ENCODE data around the gene PDE9A. TPM values are rescaled to one million over a fixed set of nuclear protein-coding genes. Genes with fewer than 3 reads are reported as not detected.

PDE9A gene
- total RNA-seq, 2 donors from 2014 or later, result 11.8 to 19.3 TPM

DNA sequence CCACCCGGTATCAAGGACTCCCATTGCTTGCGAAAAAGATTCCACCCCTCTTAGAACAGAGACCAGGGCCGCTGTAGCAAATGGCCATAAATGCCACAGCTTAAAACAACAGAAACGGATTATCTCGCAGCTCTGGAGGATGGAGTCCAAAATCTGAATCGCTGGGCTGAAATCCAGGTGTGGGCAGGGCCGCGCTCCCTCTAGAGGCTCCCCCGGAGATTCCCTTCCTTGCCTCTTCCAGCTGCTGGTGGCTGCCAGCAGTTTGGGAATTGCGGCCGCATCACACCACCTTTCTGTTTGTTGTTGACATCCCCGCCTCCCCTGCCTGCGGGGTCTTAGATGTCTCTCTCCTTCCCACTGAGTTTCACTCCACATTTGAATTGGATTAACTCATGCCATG lies 15.6 kb downstream of the PDE9A start:
- no peak for DNase-seq
- no peak for ATAC-seq (replicated peaks in 1 of 2)
- no peaks in the 10 kb centered on the region for H3K27me3 Mint-ChIP-seq (ENCODE audit: low read depth)
- no peak overlapping the region for H3K4me3 Mint-ChIP-seq
- no peaks in the 10 kb centered on the region for H3K36me3 Mint-ChIP-seq (ENCODE audit: insufficient read depth in 2 of 2)
- no peaks in the 10 kb centered on the region for H3K9me3 Mint-ChIP-seq
- no peak overlapping the region for H3K27ac Mint-ChIP-seq
- peaks cover 8% of the 10 kb centered on the region for H3K4me1 Mint-ChIP-seq (ENCODE audit: low read depth)

DNA sequence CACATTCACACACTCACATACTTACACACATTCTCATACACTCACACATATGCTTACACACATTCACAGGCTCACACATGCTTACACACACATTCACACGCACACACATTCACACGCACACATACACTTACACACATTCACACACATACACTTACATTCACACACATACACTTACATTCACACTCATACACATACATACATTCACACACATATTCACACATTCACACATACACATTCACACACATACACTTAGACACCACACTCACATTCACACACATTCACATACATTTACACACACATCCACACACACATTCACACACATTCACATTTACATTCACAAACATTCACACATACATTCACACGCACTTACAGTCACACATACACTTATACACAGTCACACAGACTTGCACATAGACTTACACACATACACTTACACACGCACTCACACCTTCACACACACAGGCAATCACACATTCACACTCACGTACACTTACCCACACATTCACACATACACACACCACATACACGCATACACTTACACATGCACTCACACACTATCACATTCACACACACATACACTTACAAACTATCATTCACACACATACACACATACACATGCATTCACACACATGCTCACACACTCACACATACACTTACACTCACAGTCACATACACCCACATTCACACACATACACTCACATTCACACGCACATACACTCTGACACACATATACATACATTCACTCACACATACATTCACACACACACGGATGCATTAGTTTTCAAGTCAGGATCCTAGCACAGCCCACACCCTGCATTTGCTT lies 16.8 kb downstream of the PDE9A start:
- H3K36me3 Mint-ChIP-seq (ENCODE audit: insufficient read depth in 2 of 2), result no peaks in the 10 kb centered on the region
- no peaks in the 10 kb centered on the region for H3K9me3 Mint-ChIP-seq
- no peaks in the 10 kb centered on the region for H3K27me3 Mint-ChIP-seq (ENCODE audit: low read depth)
- peaks cover 8% of the 10 kb centered on the region for H3K4me1 Mint-ChIP-seq (ENCODE audit: low read depth)
- no peak overlapping the region for H3K4me3 Mint-ChIP-seq
- no peak for DNase-seq
- no peak overlapping the region for H3K27ac Mint-ChIP-seq
- no peak for ATAC-seq (replicated peaks in 1 of 2)

GRCh38 chr21:42670884-42671283 lies 17.5 kb downstream of the PDE9A start:
- Mint-ChIP-seq H3K4me3 (no peak overlapping the region), H3K27ac (no peak overlapping the region), H3K9me3 (no peaks in the 10 kb centered on the region), H3K27me3 (ENCODE audit: low read depth) (no peaks in the 10 kb centered on the region), H3K36me3 (ENCODE audit: insufficient read depth in 2 of 2) (no peaks in the 10 kb centered on the region), H3K4me1 (ENCODE audit: low read depth) (peaks cover 8% of the 10 kb centered on the region)
- DNase-seq (no peak), ATAC-seq (replicated peaks in 1 of 2) (no peak)

- H3K27ac Mint-ChIP-seq, result no peak overlapping the region
- no peaks in the 10 kb centered on the region for H3K27me3 Mint-ChIP-seq (ENCODE audit: low read depth)
- DNase-seq (peak; percentile 23 to 44), ATAC-seq (replicated peaks in 1 of 2) (peak; percentile 66 to 84)
- H3K4me3 Mint-ChIP-seq, result no peak overlapping the region
- H3K9me3 Mint-ChIP-seq, result no peaks in the 10 kb centered on the region
- peaks cover 8% of the 10 kb centered on the region for H3K4me1 Mint-ChIP-seq (ENCODE audit: low read depth)
- H3K36me3 Mint-ChIP-seq (ENCODE audit: insufficient read depth in 2 of 2), result no peaks in the 10 kb centered on the region
Observed at GRCh38 chr21:42671778-42672593, 18.6 kb downstream of the PDE9A start.

GRCh38 chr21:42672699-42673458 lies 19.5 kb downstream of the PDE9A start:
- no peaks in the 10 kb centered on the region for H3K27me3 Mint-ChIP-seq (ENCODE audit: low read depth)
- H3K27ac Mint-ChIP-seq, result no peak overlapping the region
- no peaks in the 10 kb centered on the region for H3K36me3 Mint-ChIP-seq (ENCODE audit: insufficient read depth in 2 of 2)
- peaks cover 11% of the 10 kb centered on the region for H3K4me1 Mint-ChIP-seq (ENCODE audit: low read depth)
- DNase-seq, result no peak
- H3K9me3 Mint-ChIP-seq, result no peaks in the 10 kb centered on the region
- no peak overlapping the region for H3K4me3 Mint-ChIP-seq
- ATAC-seq (replicated peaks in 1 of 2), result no peak

- no peaks in the 10 kb centered on the region for H3K27me3 Mint-ChIP-seq (ENCODE audit: low read depth)
- H3K36me3 Mint-ChIP-seq (ENCODE audit: insufficient read depth in 2 of 2), result no peaks in the 10 kb centered on the region
- H3K4me3 Mint-ChIP-seq, result no peak overlapping the region
- peaks cover 19% of the 10 kb centered on the region for H3K4me1 Mint-ChIP-seq (ENCODE audit: low read depth)
- ATAC-seq (replicated peaks in 1 of 2) (no peak), DNase-seq (no peak)
- H3K9me3 Mint-ChIP-seq, result no peaks in the 10 kb centered on the region
- H3K27ac Mint-ChIP-seq, result no peak overlapping the region
Observed at GRCh38 chr21:42673633-42674328, 20.4 kb downstream of the PDE9A start.

GRCh38 chr21:42674351-42674940 lies 21.0 kb downstream of the PDE9A start:
- H3K27ac Mint-ChIP-seq, result no peak overlapping the region
- no peaks in the 10 kb centered on the region for H3K9me3 Mint-ChIP-seq
- ATAC-seq (replicated peaks in 1 of 2) (no peak), DNase-seq (no peak)
- H3K4me3 Mint-ChIP-seq, result no peak overlapping the region
- no peaks in the 10 kb centered on the region for H3K27me3 Mint-ChIP-seq (ENCODE audit: low read depth)
- peaks cover 19% of the 10 kb centered on the region for H3K4me1 Mint-ChIP-seq (ENCODE audit: low read depth)
- no peaks in the 10 kb centered on the region for H3K36me3 Mint-ChIP-seq (ENCODE audit: insufficient read depth in 2 of 2)

- Mint-ChIP-seq H3K27ac (no peak overlapping the region), H3K27me3 (ENCODE audit: low read depth) (no peaks in the 10 kb centered on the region), H3K4me3 (no peak overlapping the region), H3K9me3 (no peaks in the 10 kb centered on the region), H3K4me1 (ENCODE audit: low read depth) (peaks cover 19% of the 10 kb centered on the region), H3K36me3 (ENCODE audit: insufficient read depth in 2 of 2) (no peaks in the 10 kb centered on the region)
- no peak for ATAC-seq (replicated peaks in 1 of 2)
- DNase-seq, result no peak
Observed at GRCh38 chr21:42675403-42675802, 22.0 kb downstream of the PDE9A start.

DNA sequence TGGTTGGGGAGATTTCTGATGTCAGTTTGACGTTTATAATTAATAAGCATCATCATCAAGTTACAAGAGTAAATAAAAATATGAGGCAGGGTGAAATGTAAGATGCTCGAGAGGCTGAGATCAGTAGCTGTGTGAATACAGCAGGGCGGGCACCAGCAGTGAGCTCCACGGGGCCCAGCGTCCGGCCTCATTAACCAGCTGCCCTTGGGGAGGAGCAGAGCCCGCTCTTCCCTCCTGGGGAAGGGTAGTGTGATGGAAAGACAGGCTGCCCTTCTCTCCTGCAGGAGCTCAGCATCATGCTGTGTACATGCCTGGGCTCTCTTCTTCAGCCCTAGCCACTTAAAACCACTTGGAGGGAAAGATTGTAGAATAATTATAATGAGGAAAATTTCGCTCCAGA lies 23.4 kb downstream of the PDE9A start:
- ATAC-seq (replicated peaks in 1 of 2) (no peak), DNase-seq (no peak)
- H3K36me3 Mint-ChIP-seq (ENCODE audit: insufficient read depth in 2 of 2), result no peaks in the 10 kb centered on the region
- H3K4me3 Mint-ChIP-seq, result no peak overlapping the region
- no peak overlapping the region for H3K27ac Mint-ChIP-seq
- H3K4me1 Mint-ChIP-seq (ENCODE audit: low read depth), result peaks cover 32% of the 10 kb centered on the region
- H3K9me3 Mint-ChIP-seq, result no peaks in the 10 kb centered on the region
- no peaks in the 10 kb centered on the region for H3K27me3 Mint-ChIP-seq (ENCODE audit: low read depth)

- ATAC-seq (replicated peaks in 1 of 2), result no peak
- Mint-ChIP-seq H3K4me1 (ENCODE audit: low read depth) (peaks cover 35% of the 10 kb centered on the region), H3K27me3 (ENCODE audit: low read depth) (no peaks in the 10 kb centered on the region), H3K4me3 (no peak overlapping the region), H3K36me3 (ENCODE audit: insufficient read depth in 2 of 2) (no peaks in the 10 kb centered on the region), H3K27ac (peak overlapping the region; percentile 42), H3K9me3 (no peaks in the 10 kb centered on the region)
- DNase-seq, result no peak
Observed at GRCh38 chr21:42677339-42678321, 24.2 kb downstream of the PDE9A start.

- ATAC-seq (replicated peaks in 1 of 2), result no peak
Observed at GRCh38 chr21:42678618-42679295, 25.3 kb downstream of the PDE9A start.

More at GRCh38 chr21:42678618-42679295, 25.3 kb downstream of the PDE9A start:
- Mint-ChIP-seq H3K9me3 (no peaks in the 10 kb centered on the region), H3K27ac (no peak overlapping the region), H3K36me3 (ENCODE audit: insufficient read depth in 2 of 2) (no peaks in the 10 kb centered on the region), H3K4me3 (no peak overlapping the region), H3K27me3 (ENCODE audit: low read depth) (no peaks in the 10 kb centered on the region), H3K4me1 (ENCODE audit: low read depth) (peaks cover 44% of the 10 kb centered on the region)
- DNase-seq, result no peak
